Stimulated activated naive CD8-positive, alpha-beta T cell treated with anti-CD3 and anti-CD28 coated beads, Interleukin-15, Interleukin-2, amounts not matched to agents 100 U/mL and 50 U/mL, for 24 hours (primary cell): ENCODE results near the gene POLD2.

Source experiments
- ATAC-seq: fragments of 150-1000 bp; cut with Tn5 transposase; one replicate; pipeline ENCODE4 v1.10.0; 2021
- DNase-seq: peaks from one replicate; pipeline ENCODE4 v3.0.0; 2021

POLD2 gene

GRCh38 chr7:44101966-44102845 lies 21.1 kb downstream of the POLD2 start:
- DNase-seq (no peak), ATAC-seq (no peak)

GRCh38 chr7:44101303-44101965 lies 21.9 kb downstream of the POLD2 start:
- DNase-seq (no peak), ATAC-seq (no peak)

- DNase-seq (no peak), ATAC-seq (no peak)
Observed at GRCh38 chr7:44100458-44101302, 22.7 kb downstream of the POLD2 start.

GRCh38 chr7:44099669-44100068 lies 23.7 kb downstream of the POLD2 start:
- DNase-seq (no peak), ATAC-seq (no peak)

- DNase-seq (no peak), ATAC-seq (no peak)
Observed at GRCh38 chr7:44098092-44099068, 25.0 kb downstream of the POLD2 start.

- peak; percentile 92 for ATAC-seq
Observed at GRCh38 chr7:44097064-44097932, 26.1 kb downstream of the POLD2 start.

GRCh38 chr7:44096326-44096881 lies 26.9 kb downstream of the POLD2 start:
- DNase-seq, result no peak
- ATAC-seq, result no peak

More at GRCh38 chr7:44097064-44097932, 26.1 kb downstream of the POLD2 start:
- DNase-seq, result peak; percentile 44

- no peak for DNase-seq
- ATAC-seq, result no peak
Observed at GRCh38 chr7:44095781-44096180, 27.6 kb downstream of the POLD2 start.

- DNase-seq, result no peak
- no peak for ATAC-seq
Observed at GRCh38 chr7:44094883-44095592, 28.3 kb downstream of the POLD2 start.

- DNase-seq (no peak), ATAC-seq (no peak)
Observed at GRCh38 chr7:44094365-44094764, 29.0 kb downstream of the POLD2 start.

- no peak for DNase-seq
Observed at GRCh38 chr7:44093102-44093641, 30.2 kb downstream of the POLD2 start.

GRCh38 chr7:44087911-44088838 lies 35.2 kb downstream of the POLD2 start:
- DNase-seq (no peak), ATAC-seq (no peak)

More at GRCh38 chr7:44093102-44093641, 30.2 kb downstream of the POLD2 start:
- no peak for ATAC-seq

GRCh38 chr7:44086627-44087026 lies 36.7 kb downstream of the POLD2 start:
- DNase-seq (no peak), ATAC-seq (no peak)

GRCh38 chr7:44085546-44085945 lies 37.8 kb downstream of the POLD2 start:
- no peak for ATAC-seq
- no peak for DNase-seq

GRCh38 chr7:44084701-44085100 lies 38.6 kb downstream of the POLD2 start:
- DNase-seq, result no peak
- ATAC-seq, result no peak

GRCh38 chr7:44083796-44084195 lies 39.6 kb downstream of the POLD2 start:
- DNase-seq (no peak), ATAC-seq (no peak)

GRCh38 chr7:44082541-44083207 lies 40.7 kb downstream of the POLD2 start:
- peak; percentile 98 for DNase-seq
- peak; percentile 97 for ATAC-seq
